ENCODE data around the gene NR2F1.
A peak's percentile ranks its signal among the peaks of the same experiment; 100 is the strongest.

Gene NR2F1

GRCh38 chr5:93577854-93578812 is 4.9 kb upstream of the NR2F1 start:
- DNase-seq = no peak

GRCh38 chr5:93578813-93579691 is 4.0 kb upstream of the NR2F1 start:
- DNase-seq = peak; percentile 67

GRCh38 chr5:93579692-93580062 is 3.3 kb upstream of the NR2F1 start:
- DNase-seq = no peak

- peak; percentile 64 for DNase-seq
Measured at GRCh38 chr5:93580063-93580926, 2.7 kb upstream of the NR2F1 start.

GRCh38 chr5:93580927-93581445 is 2.0 kb upstream of the NR2F1 start, which contains the start of gene NR2F1-AS1:
Gene NR2F1-AS1 (minus strand): TSS chr5:93581219.
- peak; percentile 51 for DNase-seq

GRCh38 chr5:93582167-93582462 is 907 bp upstream of the NR2F1 start:
- DNase-seq = no peak

GRCh38 chr5:93583439-93583767 is 381 bp downstream of the NR2F1 start:
- peak; percentile 19 for DNase-seq

- peak; percentile 73 for DNase-seq
Measured at GRCh38 chr5:93583768-93584595, 960 bp downstream of the NR2F1 start.

- no peak for DNase-seq
Measured at GRCh38 chr5:93584596-93585040, 1.6 kb downstream of the NR2F1 start.

GRCh38 chr5:93585041-93585766 is 2.2 kb downstream of the NR2F1 start:
- peak; percentile 58 for DNase-seq

- DNase-seq = peak; percentile 24
Measured at GRCh38 chr5:93585767-93586385, 2.9 kb downstream of the NR2F1 start.

- no peak for DNase-seq
Measured at GRCh38 chr5:93586736-93587596, 3.9 kb downstream of the NR2F1 start.

GRCh38 chr5:93587597-93588351 is 4.8 kb downstream of the NR2F1 start:
- no peak for DNase-seq

- no peak for DNase-seq
Measured at GRCh38 chr5:93588352-93589151, 5.5 kb downstream of the NR2F1 start.

GRCh38 chr5:93589152-93589828 is 6.3 kb downstream of the NR2F1 start:
- DNase-seq = no peak

- no peak for DNase-seq
Measured at GRCh38 chr5:93589829-93590215, 6.8 kb downstream of the NR2F1 start.

- DNase-seq = no peak
Measured at GRCh38 chr5:93590493-93590892, 7.5 kb downstream of the NR2F1 start.

Data from EL (cell line).